GM23338 (cell line): ENCODE results near the gene JMJD1C. TPM values are rescaled to one million over a fixed set of nuclear protein-coding genes. Genes with fewer than 3 reads are reported as not detected.

ENCODE experiments used
- ATAC-seq: fragments of 200-7000 bp; cut with Tn5 transposase; 3 replicates; pipeline ENCODE4 v1.9.1; 2020
- DNase-seq: peaks from one replicate; pipeline ENCODE4 v3.0.0-alpha.2; 2015; ENCODE audit warnings: low spot score
- H2AFZ ChIP-seq: fragments of 200-600 bp; sonication (generic); 2 replicates; pipeline ENCODE4 v1.8.0; 2016; ENCODE audit warnings: antibody characterized with exemption, mild to moderate bottlenecking, moderate library complexity
- H3F3A ChIP-seq: fragments of 200-600 bp; sonication (generic); replicated peaks from 2 replicates; pipeline ENCODE4 v1.8.0; 2017; ENCODE audit warnings: antibody characterized with exemption, mixed run types, low read depth
- H3K27ac ChIP-seq: fragments of 200-600 bp; sonication (generic); 2 replicates; pipeline ENCODE4 v1.6.1; 2016; ENCODE audit warnings: low read depth
- H3K27me3 ChIP-seq: fragments of 200-600 bp; sonication (generic); 2 replicates; pipeline ENCODE4 v1.8.0; 2016; ENCODE audit warnings: mild to moderate bottlenecking, mixed run types, moderate library complexity; ENCODE audit not compliant: insufficient read depth
- H3K36me3 ChIP-seq: fragments of 200-600 bp; sonication (generic); 2 replicates; pipeline ENCODE4 v1.8.0; 2016; ENCODE audit warnings: mild to moderate bottlenecking; ENCODE audit not compliant: insufficient read depth
- H3K4me1 ChIP-seq: fragments of 200-600 bp; sonication (generic); 2 replicates; pipeline ENCODE4 v1.8.0; 2016; ENCODE audit warnings: mild to moderate bottlenecking, moderate library complexity; ENCODE audit not compliant: insufficient read depth
- H3K4me2 ChIP-seq: fragments of 200-600 bp; sonication (generic); 2 replicates; pipeline ENCODE4 v1.7.1; 2017; ENCODE audit warnings: mixed run types
- H3K4me3 ChIP-seq: fragments of 200-600 bp; sonication (generic); 2 replicates; pipeline ENCODE4 v1.6.1; 2016; ENCODE audit warnings: mixed run types
- H3K79me2 ChIP-seq: fragments of 200-600 bp; sonication (generic); replicated peaks from 2 replicates; pipeline ENCODE4 v1.8.0; 2017; ENCODE audit warnings: mild to moderate bottlenecking; ENCODE audit not compliant: insufficient read depth
- H3K9me2 ChIP-seq: fragments of 200-600 bp; sonication (generic); 2 replicates; pipeline ENCODE4 v1.8.0; 2017; ENCODE audit not compliant: insufficient read depth
- H4K20me1 ChIP-seq: fragments of 200-600 bp; sonication (generic); replicated peaks from 2 replicates; pipeline ENCODE4 v1.8.0; 2017; ENCODE audit warnings: mild to moderate bottlenecking; ENCODE audit not compliant: insufficient read depth
- H3K27ac Mint-ChIP-seq: 2 replicates; pipeline ENCODE4 v1.8.0; 2020; ENCODE audit warnings: inconsistent platforms, mild to moderate bottlenecking, moderate library complexity, mixed read lengths
- H3K27me3 Mint-ChIP-seq: 3 replicates; pipeline ENCODE4 v1.8.0; 2022; ENCODE audit warnings: low read depth, mild to moderate bottlenecking, moderate library complexity, mixed read lengths, inconsistent platforms; ENCODE audit not compliant: insufficient read depth, poor library complexity
- H3K36me3 Mint-ChIP-seq: 3 replicates; pipeline ENCODE4 v1.8.0; 2021; ENCODE audit warnings: low read depth, mild to moderate bottlenecking, inconsistent platforms, moderate library complexity, mixed read lengths
- H3K4me1 Mint-ChIP-seq: 3 replicates; pipeline ENCODE4 v1.8.0; 2020; ENCODE audit warnings: mild to moderate bottlenecking, inconsistent platforms, mixed read lengths
- H3K4me3 Mint-ChIP-seq: 3 replicates; pipeline ENCODE4 v1.8.0; 2021; ENCODE audit warnings: moderate library complexity, mild to moderate bottlenecking, inconsistent platforms, mixed read lengths
- H3K9me3 Mint-ChIP-seq: 3 replicates; pipeline ENCODE4 v1.8.0; 2020; ENCODE audit warnings: moderate library complexity, mild to moderate bottlenecking, inconsistent platforms, mixed read lengths
- CREB1 ChIP-seq: fragments of 250-450 bp; sonication (Bioruptor Pico); IDR thresholded peaks from 2 replicates; pipeline ENCODE4 v1.5.0; 2020; ENCODE audit warnings: low read depth, mild to moderate bottlenecking, moderate library complexity
- CTCF ChIP-seq, 2 experiments: fragments of 200-600 bp in 1 of 2; sonication (generic) in 1 of 2; conservative IDR thresholded peaks; 2 replicates each; pipeline versions ENCODE4 v1.5.1 to v1.6.1; 2016 to 2017; ENCODE audit warnings: antibody characterized with exemption in 2 of 2, low read depth in 2 of 2, mild to moderate bottlenecking in 2 of 2, moderate library complexity in 1 of 2
- EZH2 ChIP-seq: fragments of 200-600 bp; sonication (generic); IDR thresholded peaks from one replicate; pipeline ENCODE4 v1.8.0; 2017; ENCODE audit warnings: antibody characterized with exemption, mild to moderate bottlenecking, low read depth; ENCODE audit not compliant: unreplicated experiment
- POLR2AphosphoS5 ChIP-seq: IDR thresholded peaks from 2 replicates; pipeline ENCODE4 v1.6.1; 2016; ENCODE audit warnings: antibody characterized with exemption, low read depth
- REST ChIP-seq: IDR thresholded peaks from one replicate; pipeline ENCODE4 v1.6.1; 2018; ENCODE audit warnings: antibody characterized with exemption; ENCODE audit not compliant: unreplicated experiment
- STAT1 ChIP-seq: IDR thresholded peaks from one replicate; pipeline ENCODE4 v1.6.1; 2016; ENCODE audit warnings: antibody characterized with exemption; ENCODE audit not compliant: unreplicated experiment
- ZNF114 ChIP-seq: fragments of 250-450 bp; sonication (Bioruptor Pico); IDR thresholded peaks from 2 replicates; pipeline ENCODE4 v1.5.0; 2020; ENCODE audit warnings: mild to moderate bottlenecking, moderate library complexity
- ZNF331 ChIP-seq: fragments of 250-450 bp; sonication (Bioruptor Pico); IDR thresholded peaks from 2 replicates; pipeline ENCODE4 v1.5.0; 2020; ENCODE audit warnings: low read depth, mild to moderate bottlenecking, moderate library complexity
- ZNF462 ChIP-seq: fragments of 250-450 bp; sonication (Bioruptor Pico); IDR thresholded peaks from 2 replicates; pipeline ENCODE4 v1.5.0; 2020; ENCODE audit warnings: mild to moderate bottlenecking, moderate library complexity
- polyA plus RNA-seq: library from polyadenylated mRNA; unstranded; fragments of >200 nt; fragmentation: Nextera tagmentation; extraction: Ambion mirVana; gene quantifications from 2 replicates; pipeline ENCODE4 v1.2.1, GENCODE V29; 2016
- total RNA-seq: library from RNA; depleted of rRNA; stranded (reverse); fragments of >200 nt; shearing (Covaris generic); gene quantifications from 2 replicates; pipeline ENCODE4 v1.2.3, GENCODE V29; 2014

The JMJD1C gene
- total and polyA plus RNA-seq, 2 experiments from 2014 or later: 333 to 435 TPM

GRCh38 chr10:63425512-63425911 lies 40.3 kb downstream of the JMJD1C start:
- Histone ChIP-seq H3K4me3 (no peak overlapping the region), H3K4me2 (no peak overlapping the region), H3K27me3 (no peaks in the 10 kb centered on the region), H3K4me1 (peaks cover 24% of the 10 kb centered on the region), H3K27ac (no peak overlapping the region), H3F3A (no peaks in the 10 kb centered on the region), H4K20me1 (no peaks in the 10 kb centered on the region; the same call in 1 of the 2 replicates), H3K9me2 (no peaks in the 10 kb centered on the region), H2AFZ (no peak overlapping the region), H3K36me3 (no peaks in the 10 kb centered on the region), H3K79me2 (peaks cover 89% of the 10 kb centered on the region)
- Mint-ChIP-seq H3K4me3 (no peak overlapping the region), H3K4me1 (peaks cover 22% of the 10 kb centered on the region), H3K36me3 (no peaks in the 10 kb centered on the region), H3K27me3 (no peaks in the 10 kb centered on the region), H3K27ac (no peak overlapping the region), H3K9me3 (no peaks in the 10 kb centered on the region)
- DNase-seq: no peak
- no peak for ATAC-seq
- TF ChIP-seq POLR2AphosphoS5 (no peak), CREB1 (CRISPR knock-in tag) (no peak), ZNF462 (CRISPR knock-in tag) (no peak), STAT1 (no peak), ZNF114 (CRISPR knock-in tag) (no peak), EZH2 (no peak), REST (no peak), CTCF (conservative IDR thresholded peaks at IDR 0.05; ENCODE audit: low read depth in 2 of 2) (no peak), ZNF331 (CRISPR knock-in tag) (no peak)
